Body of pancreas (tissue), 4 donors: ENCODE measurements around the gene MVB12B.

Experiments used
- POLR2A ChIP-seq, 3 donors: fragments of 450-650 bp; IDR thresholded peaks; one replicate each; pipeline ENCODE4 v1.6.1; 2016; ENCODE audit warnings: antibody characterized with exemption in 3 of 3, mild to moderate bottlenecking in 2 of 3
- TF ChIP-seq, protein P1 (sequence below), 7 experiments: fragments of 450-650 bp in 4 of 7; fragments of 200-600 bp in 3 of 7; sonication (generic) in 3 of 7; IDR thresholded peaks; one replicate each; pipeline ENCODE4 v1.5.1; 2016 to 2019; ENCODE audit warnings: antibody characterized with exemption in 7 of 7

DNA sequence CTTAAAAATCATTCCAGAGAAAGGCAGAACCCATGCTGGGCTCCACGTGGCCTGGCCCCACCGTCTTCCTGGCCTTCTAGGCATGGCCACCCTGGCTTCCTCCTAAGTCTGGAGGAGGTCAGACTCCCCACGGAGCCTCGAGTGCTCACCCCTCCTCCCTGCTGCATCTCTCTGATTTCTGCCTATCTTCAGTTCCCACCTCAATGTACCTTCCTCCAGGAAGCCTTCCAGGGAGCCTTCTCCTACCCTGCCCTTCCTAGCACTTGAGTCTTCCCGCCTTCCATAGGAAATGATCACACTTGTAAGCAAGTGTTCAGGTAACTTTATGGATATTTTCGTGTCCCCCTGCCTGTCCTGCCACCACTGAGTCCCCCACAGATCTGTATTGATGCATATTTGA is 92.0 kb downstream of the MVB12B start:
- TF ChIP-seq, protein P1, sequence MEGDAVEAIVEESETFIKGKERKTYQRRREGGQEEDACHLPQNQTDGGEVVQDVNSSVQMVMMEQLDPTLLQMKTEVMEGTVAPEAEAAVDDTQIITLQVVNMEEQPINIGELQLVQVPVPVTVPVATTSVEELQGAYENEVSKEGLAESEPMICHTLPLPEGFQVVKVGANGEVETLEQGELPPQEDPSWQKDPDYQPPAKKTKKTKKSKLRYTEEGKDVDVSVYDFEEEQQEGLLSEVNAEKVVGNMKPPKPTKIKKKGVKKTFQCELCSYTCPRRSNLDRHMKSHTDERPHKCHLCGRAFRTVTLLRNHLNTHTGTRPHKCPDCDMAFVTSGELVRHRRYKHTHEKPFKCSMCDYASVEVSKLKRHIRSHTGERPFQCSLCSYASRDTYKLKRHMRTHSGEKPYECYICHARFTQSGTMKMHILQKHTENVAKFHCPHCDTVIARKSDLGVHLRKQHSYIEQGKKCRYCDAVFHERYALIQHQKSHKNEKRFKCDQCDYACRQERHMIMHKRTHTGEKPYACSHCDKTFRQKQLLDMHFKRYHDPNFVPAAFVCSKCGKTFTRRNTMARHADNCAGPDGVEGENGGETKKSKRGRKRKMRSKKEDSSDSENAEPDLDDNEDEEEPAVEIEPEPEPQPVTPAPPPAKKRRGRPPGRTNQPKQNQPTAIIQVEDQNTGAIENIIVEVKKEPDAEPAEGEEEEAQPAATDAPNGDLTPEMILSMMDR (IDR thresholded peaks at IDR 0.05), result no peak
- no peak for TF ChIP-seq POLR2A (IDR thresholded peaks at IDR 0.05)
